HEK293 (cell line): ENCODE results near the gene PHF14.

Source experiments
- KLF10 ChIP-seq: fragments of 450-650 bp; IDR thresholded peaks from 2 replicates; pipeline ENCODE4 v1.5.1; 2018; ENCODE audit warnings: missing biosample characterization, mild to moderate bottlenecking, missing genetic modification characterization
- MEIS1 ChIP-seq: sonication (generic); formaldehyde crosslinking; IDR thresholded peaks from 2 replicates; pipeline ENCODE4 v1.8.1; 2022; ENCODE audit warnings: missing genetic modification reagents, mild to moderate bottlenecking, borderline replicate concordance
- TRIM28 ChIP-seq: IDR thresholded peaks from 2 replicates; pipeline ENCODE4 v1.6.1; 2011; ENCODE audit warnings: low read length, control low read depth, borderline replicate concordance
- ZNF138 ChIP-seq: fragments of 450-650 bp; formaldehyde crosslinking; IDR thresholded peaks from 2 replicates; pipeline ENCODE4 v1.5.1; 2016; ENCODE audit warnings: missing biosample characterization, missing genetic modification characterization, borderline replicate concordance
- ZNF2 ChIP-seq: fragments of 450-650 bp; formaldehyde crosslinking; IDR thresholded peaks from 2 replicates; pipeline ENCODE4 v1.5.1; 2016; ENCODE audit warnings: missing biosample characterization, missing genetic modification characterization
- ZNF354C ChIP-seq: fragments of 450-650 bp; formaldehyde crosslinking; IDR thresholded peaks from 2 replicates; pipeline ENCODE4 v1.5.1; 2016; ENCODE audit warnings: missing biosample characterization, missing genetic modification characterization, low read depth, borderline replicate concordance
- ZNF558 ChIP-seq: fragments of 450-650 bp; formaldehyde crosslinking; IDR thresholded peaks from 2 replicates; pipeline ENCODE4 v1.5.1; 2016; ENCODE audit warnings: missing biosample characterization, missing genetic modification characterization
- ZNF76 ChIP-seq: fragments of 450-650 bp; formaldehyde crosslinking; IDR thresholded peaks from 2 replicates; pipeline ENCODE4; 2016; ENCODE audit warnings: low read depth, missing biosample characterization, missing genetic modification characterization, borderline replicate concordance
- TF ChIP-seq, protein P1 (sequence below): fragments of 450-650 bp; formaldehyde crosslinking; IDR thresholded peaks from 2 replicates; pipeline ENCODE4 v1.5.1; 2016; ENCODE audit warnings: missing biosample characterization, missing genetic modification characterization
- TF ChIP-seq, protein P2 (sequence below): fragments of 450-650 bp; IDR thresholded peaks from 2 replicates; pipeline ENCODE4 v1.5.1; 2018; ENCODE audit warnings: missing biosample characterization, missing genetic modification characterization

DNA sequence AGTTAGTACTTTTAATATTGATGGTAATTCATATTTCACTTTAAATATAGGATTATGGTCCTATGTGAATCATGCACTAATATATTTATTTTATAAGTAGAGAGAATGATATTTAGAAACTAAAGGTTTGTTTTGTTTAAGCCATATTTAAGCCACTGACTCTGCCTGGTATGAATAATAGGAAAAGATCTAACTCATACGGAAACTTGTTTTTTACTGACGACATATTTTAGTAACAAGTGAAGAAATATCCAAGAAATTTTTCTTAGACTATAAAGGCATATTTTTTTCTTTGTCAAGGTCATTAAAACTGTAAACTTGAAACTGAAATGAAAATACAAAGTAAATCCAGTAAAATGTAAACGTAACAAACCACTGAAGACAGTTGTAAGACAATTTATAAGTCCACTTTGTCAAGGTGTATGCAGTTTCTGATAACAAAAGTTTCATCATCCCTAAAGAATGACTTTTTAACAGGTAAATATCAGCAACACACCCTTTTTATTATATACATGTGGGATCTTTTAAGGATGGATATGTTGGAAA, 147.1 kb downstream of the PHF14 start:
- TF ChIP-seq TRIM28 (no peak), ZNF2 (tag by site-specific recombination) (no peak), ZNF354C (tag by site-specific recombination) (no peak), ZNF558 (tag by site-specific recombination) (no peak), KLF10 (no peak), ZNF138 (tag by site-specific recombination) (no peak), ZNF76 (tag by site-specific recombination) (no peak), MEIS1 (no peak)
- TF ChIP-seq, protein P1, sequence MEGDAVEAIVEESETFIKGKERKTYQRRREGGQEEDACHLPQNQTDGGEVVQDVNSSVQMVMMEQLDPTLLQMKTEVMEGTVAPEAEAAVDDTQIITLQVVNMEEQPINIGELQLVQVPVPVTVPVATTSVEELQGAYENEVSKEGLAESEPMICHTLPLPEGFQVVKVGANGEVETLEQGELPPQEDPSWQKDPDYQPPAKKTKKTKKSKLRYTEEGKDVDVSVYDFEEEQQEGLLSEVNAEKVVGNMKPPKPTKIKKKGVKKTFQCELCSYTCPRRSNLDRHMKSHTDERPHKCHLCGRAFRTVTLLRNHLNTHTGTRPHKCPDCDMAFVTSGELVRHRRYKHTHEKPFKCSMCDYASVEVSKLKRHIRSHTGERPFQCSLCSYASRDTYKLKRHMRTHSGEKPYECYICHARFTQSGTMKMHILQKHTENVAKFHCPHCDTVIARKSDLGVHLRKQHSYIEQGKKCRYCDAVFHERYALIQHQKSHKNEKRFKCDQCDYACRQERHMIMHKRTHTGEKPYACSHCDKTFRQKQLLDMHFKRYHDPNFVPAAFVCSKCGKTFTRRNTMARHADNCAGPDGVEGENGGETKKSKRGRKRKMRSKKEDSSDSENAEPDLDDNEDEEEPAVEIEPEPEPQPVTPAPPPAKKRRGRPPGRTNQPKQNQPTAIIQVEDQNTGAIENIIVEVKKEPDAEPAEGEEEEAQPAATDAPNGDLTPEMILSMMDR (tag by site-specific recombination) = no peak
- TF ChIP-seq, protein P2, sequence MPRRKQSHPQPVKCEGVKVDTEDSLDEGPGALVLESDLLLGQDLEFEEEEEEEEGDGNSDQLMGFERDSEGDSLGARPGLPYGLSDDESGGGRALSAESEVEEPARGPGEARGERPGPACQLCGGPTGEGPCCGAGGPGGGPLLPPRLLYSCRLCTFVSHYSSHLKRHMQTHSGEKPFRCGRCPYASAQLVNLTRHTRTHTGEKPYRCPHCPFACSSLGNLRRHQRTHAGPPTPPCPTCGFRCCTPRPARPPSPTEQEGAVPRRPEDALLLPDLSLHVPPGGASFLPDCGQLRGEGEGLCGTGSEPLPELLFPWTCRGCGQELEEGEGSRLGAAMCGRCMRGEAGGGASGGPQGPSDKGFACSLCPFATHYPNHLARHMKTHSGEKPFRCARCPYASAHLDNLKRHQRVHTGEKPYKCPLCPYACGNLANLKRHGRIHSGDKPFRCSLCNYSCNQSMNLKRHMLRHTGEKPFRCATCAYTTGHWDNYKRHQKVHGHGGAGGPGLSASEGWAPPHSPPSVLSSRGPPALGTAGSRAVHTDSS (tag by site-specific recombination) = no peak
